ENCODE results near the gene JMJD6. TPM values are rescaled to one million over a fixed set of nuclear protein-coding genes. Genes with fewer than 3 reads are reported as not detected.

Gene JMJD6
- total RNA-seq, 2 experiments from 2014 or later, result 39.9 to 71.2 TPM

DNA sequence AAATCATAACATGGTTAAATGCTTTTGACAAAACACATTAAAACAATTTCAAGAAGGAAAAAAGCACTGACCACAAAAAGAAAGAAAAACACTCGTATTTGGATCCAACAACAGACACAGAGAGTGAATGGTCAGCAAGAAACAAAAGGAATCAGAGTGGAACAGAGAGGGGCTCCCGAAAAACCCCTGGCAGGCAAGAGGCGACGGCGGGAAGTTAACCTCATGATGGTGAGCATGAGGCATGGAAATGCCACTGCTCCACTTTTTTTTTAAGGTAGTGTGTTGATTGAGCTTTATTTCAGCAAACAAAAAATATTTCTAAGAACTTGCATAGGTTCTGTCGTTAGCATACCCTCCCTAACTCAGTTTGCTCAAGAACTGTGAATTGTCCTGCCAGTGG is 50.8 kb downstream of the JMJD6 start:
- POLR2A ChIA-PET, result no interaction called here
- Histone ChIP-seq H3K4me1 (ENCODE audit: insufficient read depth, low read length, poor library complexity, severe bottlenecking) (peaks cover 21% of the 10 kb centered on the region), H4K20me1 (ENCODE audit: insufficient read depth, low read length) (no peaks in the 10 kb centered on the region), H3K36me3 (ENCODE audit: insufficient read depth, low read length) (no peaks in the 10 kb centered on the region), H2AFZ (ENCODE audit: low read length) (no peak overlapping the region), H3K79me2 (ENCODE audit: insufficient read depth, low read depth, low read length) (peaks cover 5% of the 10 kb centered on the region; the same call in 1 of the 2 replicates), H3K27ac (ENCODE audit: low read depth, low read length, poor library complexity, severe bottlenecking) (no peak overlapping the region), H3K4me3 (ENCODE audit: low read depth, low read length, poor library complexity, severe bottlenecking) (no peak overlapping the region), H3K9me2 (ENCODE audit: insufficient read depth, low read length) (no peaks in the 10 kb centered on the region), H3K9me3 (ENCODE audit: low read length) (no peaks in the 10 kb centered on the region; the same call in 1 of the 2 replicates), H3K4me2 (ENCODE audit: low read length) (no peak overlapping the region)
- DNase-seq (ENCODE audit: low spot score), result no peak
- TF ChIP-seq, protein P1, sequence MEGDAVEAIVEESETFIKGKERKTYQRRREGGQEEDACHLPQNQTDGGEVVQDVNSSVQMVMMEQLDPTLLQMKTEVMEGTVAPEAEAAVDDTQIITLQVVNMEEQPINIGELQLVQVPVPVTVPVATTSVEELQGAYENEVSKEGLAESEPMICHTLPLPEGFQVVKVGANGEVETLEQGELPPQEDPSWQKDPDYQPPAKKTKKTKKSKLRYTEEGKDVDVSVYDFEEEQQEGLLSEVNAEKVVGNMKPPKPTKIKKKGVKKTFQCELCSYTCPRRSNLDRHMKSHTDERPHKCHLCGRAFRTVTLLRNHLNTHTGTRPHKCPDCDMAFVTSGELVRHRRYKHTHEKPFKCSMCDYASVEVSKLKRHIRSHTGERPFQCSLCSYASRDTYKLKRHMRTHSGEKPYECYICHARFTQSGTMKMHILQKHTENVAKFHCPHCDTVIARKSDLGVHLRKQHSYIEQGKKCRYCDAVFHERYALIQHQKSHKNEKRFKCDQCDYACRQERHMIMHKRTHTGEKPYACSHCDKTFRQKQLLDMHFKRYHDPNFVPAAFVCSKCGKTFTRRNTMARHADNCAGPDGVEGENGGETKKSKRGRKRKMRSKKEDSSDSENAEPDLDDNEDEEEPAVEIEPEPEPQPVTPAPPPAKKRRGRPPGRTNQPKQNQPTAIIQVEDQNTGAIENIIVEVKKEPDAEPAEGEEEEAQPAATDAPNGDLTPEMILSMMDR (conservative IDR thresholded peaks at IDR 0.05; ENCODE audit: low read length), result no peak
- TF ChIP-seq EZH2phosphoT487 (IDR thresholded peaks at IDR 0.05; ENCODE audit: borderline replicate concordance, low read depth, low read length), result no peak
- intact Hi-C loops (cut with micrococcal nuclease; ENCODE audit: unreplicated experiment), result no loop called here
- CTCF ChIA-PET (ENCODE audit: unreplicated experiment), result no interaction called here
- no TSS peak for BruUV-seq (replicated peaks)

DNA sequence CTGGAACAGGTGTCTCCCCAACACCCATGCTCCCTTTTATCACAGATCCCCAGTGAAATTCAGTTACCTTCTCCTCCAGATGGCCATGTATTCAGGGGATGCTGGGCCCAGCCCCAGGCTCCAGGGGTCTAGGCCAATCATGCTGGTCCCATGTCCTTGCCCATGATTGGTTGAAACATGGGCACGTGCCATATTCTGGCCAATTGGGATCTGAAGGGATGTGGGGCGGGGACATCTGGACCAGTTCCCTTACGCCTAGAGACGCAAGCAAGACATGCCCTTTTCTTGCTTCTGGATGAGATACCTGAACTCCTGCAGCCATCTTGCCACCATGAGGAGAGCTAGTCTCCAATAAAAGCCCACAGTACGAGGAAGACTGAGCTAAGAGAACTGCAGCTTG is 51.8 kb downstream of the JMJD6 start:
- peaks cover 5% of the 10 kb centered on the region; the same call in 1 of the 2 replicates for H3K79me2 ChIP-seq (ENCODE audit: insufficient read depth, low read depth, low read length)
- BruUV-seq (replicated peaks), result no TSS peak

DNA sequence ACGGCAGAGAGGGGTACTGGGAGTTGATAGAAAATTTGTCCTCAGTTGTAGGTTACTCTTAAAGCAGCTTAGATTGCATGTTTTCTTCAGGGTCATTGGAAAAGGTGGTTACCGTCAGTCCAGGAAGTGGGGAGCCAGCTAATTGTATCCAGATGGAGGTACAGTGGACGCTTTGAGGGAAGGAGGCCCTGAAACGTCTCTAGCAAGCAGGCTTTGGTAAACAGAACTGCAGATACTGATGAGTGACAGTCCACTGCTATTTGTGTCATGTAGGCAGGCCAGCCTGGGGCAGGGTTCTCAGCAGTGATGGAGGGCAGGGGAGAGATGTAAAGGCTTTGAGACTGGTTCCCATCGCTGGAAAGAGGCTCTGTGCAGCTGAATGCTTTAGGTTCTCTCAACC is 52.7 kb downstream of the JMJD6 start:
- Histone ChIP-seq H3K79me2 (ENCODE audit: insufficient read depth, low read depth, low read length) (peaks cover 5% of the 10 kb centered on the region; the same call in 1 of the 2 replicates), H2AFZ (ENCODE audit: low read length) (no peak overlapping the region), H3K27ac (ENCODE audit: low read depth, low read length, poor library complexity, severe bottlenecking) (no peak overlapping the region), H3K36me3 (ENCODE audit: insufficient read depth, low read length) (no peaks in the 10 kb centered on the region), H3K4me2 (ENCODE audit: low read length) (no peak overlapping the region), H3K9me3 (ENCODE audit: low read length) (peaks cover 7% of the 10 kb centered on the region; the same call in 1 of the 2 replicates), H3K9me2 (ENCODE audit: insufficient read depth, low read length) (no peaks in the 10 kb centered on the region), H3K4me1 (ENCODE audit: insufficient read depth, low read length, poor library complexity, severe bottlenecking) (peaks cover 25% of the 10 kb centered on the region), H4K20me1 (ENCODE audit: insufficient read depth, low read length) (no peaks in the 10 kb centered on the region), H3K4me3 (ENCODE audit: low read depth, low read length, poor library complexity, severe bottlenecking) (no peak overlapping the region)
- CTCF ChIA-PET (ENCODE audit: unreplicated experiment), result no interaction called here
- POLR2A ChIA-PET, result interaction anchor here (1.0 kb wide), 1 partner anchor 21 kb away, joined by 3 read pairs; no protein-coding TSS in a partner anchor
- BruUV-seq (replicated peaks), result no TSS peak
- DNase-seq (ENCODE audit: low spot score), result no peak
- intact Hi-C loops (cut with micrococcal nuclease; ENCODE audit: unreplicated experiment), result loop anchor here (5.0 kb wide), 1 partner anchor 116 kb away; no protein-coding TSS in a partner anchor
- TF ChIP-seq, protein P1 (conservative IDR thresholded peaks at IDR 0.05; ENCODE audit: low read length), result no peak
- no peak for TF ChIP-seq EZH2phosphoT487 (IDR thresholded peaks at IDR 0.05; ENCODE audit: borderline replicate concordance, low read depth, low read length)

More for the DNA sequence above, 51.8 kb downstream of the JMJD6 start:
- no peaks in the 10 kb centered on the region for H4K20me1 ChIP-seq (ENCODE audit: insufficient read depth, low read length)
- no peak overlapping the region for H2AFZ ChIP-seq (ENCODE audit: low read length)
- ChIA-PET POLR2A (interaction anchor here (1.0 kb wide), 1 partner anchor 22 kb away, joined by 3 read pairs; no protein-coding TSS in a partner anchor), CTCF (ENCODE audit: unreplicated experiment) (no interaction called here)
- peaks cover 7% of the 10 kb centered on the region; the same call in 1 of the 2 replicates for H3K9me3 ChIP-seq (ENCODE audit: low read length)
- H3K4me2 ChIP-seq (ENCODE audit: low read length), result no peak overlapping the region
- H3K9me2 ChIP-seq (ENCODE audit: insufficient read depth, low read length), result no peaks in the 10 kb centered on the region
- intact Hi-C loops (cut with micrococcal nuclease; ENCODE audit: unreplicated experiment), result loop anchor here (5.0 kb wide), 1 partner anchor 117 kb away; no protein-coding TSS in a partner anchor
- no peaks in the 10 kb centered on the region for H3K36me3 ChIP-seq (ENCODE audit: insufficient read depth, low read length)
- no peak for DNase-seq (ENCODE audit: low spot score)
- no peak overlapping the region for H3K4me3 ChIP-seq (ENCODE audit: low read depth, low read length, poor library complexity, severe bottlenecking)
- H3K4me1 ChIP-seq (ENCODE audit: insufficient read depth, low read length, poor library complexity, severe bottlenecking), result peaks cover 25% of the 10 kb centered on the region
- no peak overlapping the region for H3K27ac ChIP-seq (ENCODE audit: low read depth, low read length, poor library complexity, severe bottlenecking)
- no peak for TF ChIP-seq EZH2phosphoT487 (IDR thresholded peaks at IDR 0.05; ENCODE audit: borderline replicate concordance, low read depth, low read length)
- TF ChIP-seq, protein P1 (conservative IDR thresholded peaks at IDR 0.05; ENCODE audit: low read length), result no peak
